Nephron (organoid): ENCODE data around the gene RBPMS2.

Experiments
- H3K27ac Mint-ChIP-seq, 3 experiments: 2 replicates each; pipeline ENCODE4 v1.8.0; 2020; ENCODE audit warnings: mixed read lengths in 3 of 3, mild to moderate bottlenecking in 2 of 3, moderate library complexity in 1 of 3
- H3K27me3 Mint-ChIP-seq: 2 replicates; pipeline ENCODE4 v1.8.0; 2021; ENCODE audit warnings: low read depth, mild to moderate bottlenecking, moderate library complexity, mixed read lengths
- H3K36me3 Mint-ChIP-seq: 2 replicates; pipeline ENCODE4 v1.8.0; 2020; ENCODE audit warnings: low read depth, mixed read lengths
- H3K4me1 Mint-ChIP-seq: 2 replicates; pipeline ENCODE4 v1.8.0; 2020; ENCODE audit warnings: mixed read lengths
- H3K4me3 Mint-ChIP-seq, 3 experiments: 2 replicates each; pipeline ENCODE4 v1.8.0; 2020; ENCODE audit warnings: mild to moderate bottlenecking in 3 of 3, mixed read lengths in 3 of 3, moderate library complexity in 2 of 3
- H3K9me3 Mint-ChIP-seq: 2 replicates; pipeline ENCODE4 v1.8.0; 2020; ENCODE audit warnings: mixed read lengths
- TF ChIP-seq, protein P1 (sequence below), 3 experiments: fragments of 200-600 bp; sonication (generic); IDR thresholded peaks; one replicate each; pipeline ENCODE4 v1.5.0; 2021; ENCODE audit warnings: antibody characterized with exemption in 3 of 3; ENCODE audit not compliant: unreplicated experiment in 3 of 3

Gene RBPMS2

GRCh38 chr15:64791401-64791800, 16.0 kb upstream of the RBPMS2 start:
- no peak overlapping the region for H3K27ac Mint-ChIP-seq
- no peaks in the 10 kb centered on the region for H3K27me3 Mint-ChIP-seq
- H3K4me1 Mint-ChIP-seq: no peaks in the 10 kb centered on the region
- no peaks in the 10 kb centered on the region for H3K9me3 Mint-ChIP-seq
- no peak overlapping the region for H3K4me3 Mint-ChIP-seq
- TF ChIP-seq, protein P1, sequence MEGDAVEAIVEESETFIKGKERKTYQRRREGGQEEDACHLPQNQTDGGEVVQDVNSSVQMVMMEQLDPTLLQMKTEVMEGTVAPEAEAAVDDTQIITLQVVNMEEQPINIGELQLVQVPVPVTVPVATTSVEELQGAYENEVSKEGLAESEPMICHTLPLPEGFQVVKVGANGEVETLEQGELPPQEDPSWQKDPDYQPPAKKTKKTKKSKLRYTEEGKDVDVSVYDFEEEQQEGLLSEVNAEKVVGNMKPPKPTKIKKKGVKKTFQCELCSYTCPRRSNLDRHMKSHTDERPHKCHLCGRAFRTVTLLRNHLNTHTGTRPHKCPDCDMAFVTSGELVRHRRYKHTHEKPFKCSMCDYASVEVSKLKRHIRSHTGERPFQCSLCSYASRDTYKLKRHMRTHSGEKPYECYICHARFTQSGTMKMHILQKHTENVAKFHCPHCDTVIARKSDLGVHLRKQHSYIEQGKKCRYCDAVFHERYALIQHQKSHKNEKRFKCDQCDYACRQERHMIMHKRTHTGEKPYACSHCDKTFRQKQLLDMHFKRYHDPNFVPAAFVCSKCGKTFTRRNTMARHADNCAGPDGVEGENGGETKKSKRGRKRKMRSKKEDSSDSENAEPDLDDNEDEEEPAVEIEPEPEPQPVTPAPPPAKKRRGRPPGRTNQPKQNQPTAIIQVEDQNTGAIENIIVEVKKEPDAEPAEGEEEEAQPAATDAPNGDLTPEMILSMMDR (IDR thresholded peaks at IDR 0.05; ENCODE audit: unreplicated experiment in 3 of 3): no peak
- H3K36me3 Mint-ChIP-seq: no peaks in the 10 kb centered on the region

- H3K27me3 Mint-ChIP-seq: peaks cover 6% of the 10 kb centered on the region
- no peaks in the 10 kb centered on the region for H3K9me3 Mint-ChIP-seq
- no peaks in the 10 kb centered on the region for H3K36me3 Mint-ChIP-seq
- H3K4me1 Mint-ChIP-seq: no peaks in the 10 kb centered on the region
- TF ChIP-seq, protein P1 (IDR thresholded peaks at IDR 0.05; ENCODE audit: unreplicated experiment in 3 of 3): no peak
- H3K27ac Mint-ChIP-seq: no peak overlapping the region
- no peak overlapping the region for H3K4me3 Mint-ChIP-seq
These were observed 8.4 kb upstream of the RBPMS2 start for GRCh38 chr15:64783796-64784195.

- Mint-ChIP-seq H3K4me3 (no peak overlapping the region), H3K27me3 (peaks cover 9% of the 10 kb centered on the region), H3K9me3 (no peaks in the 10 kb centered on the region), H3K36me3 (no peaks in the 10 kb centered on the region), H3K4me1 (no peaks in the 10 kb centered on the region), H3K27ac (peak overlapping the region in 1 of 3 experiments; percentile 60)
- TF ChIP-seq, protein P1 (IDR thresholded peaks at IDR 0.05; ENCODE audit: unreplicated experiment in 3 of 3): no peak
These were observed 7.4 kb upstream of the RBPMS2 start for GRCh38 chr15:64782751-64783150.

- no peak overlapping the region for H3K27ac Mint-ChIP-seq
- peaks cover 23% of the 10 kb centered on the region for H3K27me3 Mint-ChIP-seq
- no peaks in the 10 kb centered on the region for H3K9me3 Mint-ChIP-seq
- H3K36me3 Mint-ChIP-seq: no peaks in the 10 kb centered on the region
- H3K4me1 Mint-ChIP-seq: peaks cover 7% of the 10 kb centered on the region
- H3K4me3 Mint-ChIP-seq: peak overlapping the region in 1 of 3 experiments; percentile 63
- TF ChIP-seq, protein P1 (IDR thresholded peaks at IDR 0.05; ENCODE audit: unreplicated experiment in 3 of 3): no peak
These were observed 5.9 kb upstream of the RBPMS2 start for GRCh38 chr15:64781299-64781698.

DNA sequence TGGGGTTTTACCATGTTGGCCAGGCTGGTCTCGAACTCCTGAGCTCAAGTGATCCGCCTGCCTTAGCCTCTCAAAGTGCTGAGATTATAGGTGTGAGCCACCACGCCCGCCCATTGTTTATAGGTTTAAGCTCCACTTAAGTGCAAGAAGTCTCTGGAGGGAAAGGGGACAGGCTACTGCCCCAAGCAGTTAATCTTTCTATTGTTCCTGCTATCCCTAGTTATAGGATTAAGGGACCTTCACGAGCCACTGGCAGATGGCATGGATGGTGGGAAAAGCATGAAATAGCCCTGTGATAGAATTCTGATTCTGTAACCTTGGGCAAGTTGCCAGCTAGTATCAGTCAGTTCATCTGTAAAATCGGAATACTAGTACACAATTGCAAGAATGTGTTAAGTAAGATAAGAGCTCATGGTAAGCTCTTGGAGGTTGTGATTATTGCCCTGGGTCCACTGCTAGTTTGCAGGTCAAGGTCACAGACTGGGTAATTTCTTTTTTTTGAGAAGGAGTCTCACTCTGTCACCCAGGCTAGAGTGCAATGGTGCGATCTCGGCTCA, 5.3 kb upstream of the RBPMS2 start:
- H3K4me3 Mint-ChIP-seq: no peak overlapping the region

DNA sequence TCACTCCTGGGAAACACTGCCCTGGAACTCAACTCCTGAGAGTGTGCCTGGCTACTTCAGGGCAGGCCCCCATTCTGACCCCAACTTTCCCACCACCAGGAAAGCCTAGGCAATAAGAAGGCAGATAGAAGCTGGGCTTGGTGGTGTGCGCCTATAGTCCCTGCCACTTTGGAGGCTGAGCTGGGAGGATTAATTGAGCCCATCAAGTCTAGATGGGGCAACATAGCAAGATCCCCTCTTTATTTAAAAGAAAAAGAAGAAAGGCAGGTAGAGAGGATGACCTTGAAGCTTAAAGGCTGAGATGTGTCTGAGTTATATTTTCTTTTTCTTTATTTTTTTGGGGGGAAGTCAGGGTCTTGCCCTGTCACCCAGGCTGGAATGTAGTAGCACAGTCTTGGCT, 4.2 kb upstream of the RBPMS2 start:
- TF ChIP-seq, protein P1 (IDR thresholded peaks at IDR 0.05; ENCODE audit: unreplicated experiment in 3 of 3): no peak
- Mint-ChIP-seq H3K36me3 (no peaks in the 10 kb centered on the region), H3K4me1 (peaks cover 7% of the 10 kb centered on the region), H3K27ac (no peak overlapping the region), H3K9me3 (no peaks in the 10 kb centered on the region), H3K27me3 (peaks cover 27% of the 10 kb centered on the region), H3K4me3 (no peak overlapping the region)

More for the DNA sequence above, 5.3 kb upstream of the RBPMS2 start:
- Mint-ChIP-seq H3K27me3 (peaks cover 27% of the 10 kb centered on the region), H3K36me3 (no peaks in the 10 kb centered on the region), H3K4me1 (peaks cover 7% of the 10 kb centered on the region), H3K9me3 (no peaks in the 10 kb centered on the region), H3K27ac (no peak overlapping the region)
- TF ChIP-seq, protein P1 (IDR thresholded peaks at IDR 0.05; ENCODE audit: unreplicated experiment in 3 of 3): no peak
